Small intestine (tissue), 7 donors: ENCODE results near the gene CYP27B1. TPM values are rescaled to one million over a fixed set of nuclear protein-coding genes. Genes with fewer than 3 reads are reported as not detected.

Experiments used
- DNase-seq, 2 donors: peaks; one replicate each; pipeline versions ENCODE4 v3.0.0 to v3.0.0-alpha.2; 2013
- FAIRE-seq: peaks from 2 replicates; lab custom pipeline; 2012; peaks lifted over from hg19 to GRCh38; lab: Jason Lieb, UNC
- H3K27ac ChIP-seq, 3 donors: one replicate each; pipeline ENCODE4 v1.5.1; 2013; ENCODE audit warnings: low read length in 2 of 3, mild to moderate bottlenecking in 2 of 3, control low read depth in 1 of 3, inconsistent platforms in 1 of 3, low read depth in 1 of 3, moderate library complexity in 1 of 3
- H3K27me3 ChIP-seq, 3 donors: one replicate each; pipeline ENCODE4 v1.6.1; 2013; ENCODE audit warnings: low read length in 3 of 3, inconsistent platforms in 1 of 3; ENCODE audit not compliant: control insufficient read depth in 3 of 3, insufficient read depth in 3 of 3
- H3K36me3 ChIP-seq, 3 donors: one replicate each; pipeline ENCODE4 v1.6.1; 2013; ENCODE audit warnings: low read length in 3 of 3, inconsistent platforms in 1 of 3, low read depth in 1 of 3, mild to moderate bottlenecking in 1 of 3, moderate library complexity in 1 of 3; ENCODE audit not compliant: control insufficient read depth in 3 of 3, insufficient read depth in 2 of 3
- H3K4me1 ChIP-seq, 3 donors: one replicate each; pipeline ENCODE4 v1.6.1; 2013; ENCODE audit warnings: low read length in 2 of 3, inconsistent platforms in 1 of 3, low read depth in 1 of 3, mild to moderate bottlenecking in 1 of 3, moderate library complexity in 1 of 3; ENCODE audit not compliant: control insufficient read depth in 3 of 3, insufficient read depth in 2 of 3
- H3K4me3 ChIP-seq, 3 donors: one replicate each; pipeline ENCODE4 v1.5.1; 2013; ENCODE audit warnings: low read length in 3 of 3, control low read depth in 1 of 3, inconsistent platforms in 1 of 3, low read depth in 1 of 3, mild to moderate bottlenecking in 1 of 3, moderate library complexity in 1 of 3
- H3K9me3 ChIP-seq, 2 donors: one replicate each; pipeline ENCODE4 v1.6.1; 2013; ENCODE audit warnings: low read depth in 1 of 2, low read length in 1 of 2; ENCODE audit not compliant: control insufficient read depth in 2 of 2, insufficient read depth in 1 of 2
- WGBS, 3 donors: extraction: QIAGEN DNeasy Blood & Tissue Kit; methylation state at CpG; one replicate each; pipeline ENCODE4 v1.1.7; 2013; 5-methylcytosine and 5-hydroxymethylcytosine counted together
- polyA plus RNA-seq, 4 donors: library from polyadenylated mRNA; stranded (reverse) in 3 of 4; unstranded in 1 of 4; fragments of 200-250 nt in 3 of 4; fragments of 120-200 nt in 1 of 4; gene quantifications; one replicate each; pipeline versions ENCODE4 v1.2.1 to v1.2.3, GENCODE V29; 2013
- donor health status: healthy with polysubstance abuse.
- donor health status: control.
- donor health status: control.
- donor health status: Bipolar disorder and iron deficiency.
- donor health status: healthy.

Gene CYP27B1
- polyA plus RNA-seq, 4 donors = 0.27 to 1.7 (median 1.2) TPM

GRCh38 chr12:57767305-57767698 lies 424 bp upstream of the CYP27B1 start:
- Histone ChIP-seq H3K36me3 (peaks cover 0 to 23% (median 0%) of the 10 kb centered on the region in 3 donors), H3K9me3 (no peaks in the 10 kb centered on the region), H3K27me3 (peaks cover 3 to 45% (median 10%) of the 10 kb centered on the region in 3 donors), H3K4me3 (no peak overlapping the region), H3K27ac (no peak overlapping the region), H3K4me1 (peaks cover 2 to 40% (median 9%) of the 10 kb centered on the region in 3 donors)
- DNase-seq = no peak
- FAIRE-seq = no peak

- FAIRE-seq (no peak), DNase-seq (no peak)
- Histone ChIP-seq H3K4me1 (peaks cover 2 to 32% (median 5%) of the 10 kb centered on the region in 3 donors), H3K27me3 (peaks cover 3 to 45% (median 10%) of the 10 kb centered on the region in 3 donors), H3K9me3 (no peaks in the 10 kb centered on the region), H3K4me3 (peak overlapping the region in 2 of 3 donors; percentile 34 to 51), H3K36me3 (peaks cover 0 to 29% (median 0%) of the 10 kb centered on the region in 3 donors), H3K27ac (no peak overlapping the region)
- WGBS, 3 donors = 1 to 4% (median 3%) methylated on average over 39 to 40 of the region's 40 CpGs
These were observed 997 bp downstream of the CYP27B1 start for GRCh38 chr12:57765698-57766463.

GRCh38 chr12:57765003-57765697 lies 1.7 kb downstream of the CYP27B1 start:
- FAIRE-seq (no peak), DNase-seq (peak in 1 of 2 donors; percentile 66)
- H3K27ac ChIP-seq = no peak overlapping the region
- H3K36me3 ChIP-seq = peaks cover 0 to 24% (median 0%) of the 10 kb centered on the region in 3 donors
- H3K4me1 ChIP-seq = peaks cover 2 to 28% (median 5%) of the 10 kb centered on the region in 3 donors
- H3K9me3 ChIP-seq = no peaks in the 10 kb centered on the region
- 1% methylated on average over 57 to 60 of the region's 60 CpGs for WGBS, 3 donors
- peak overlapping the region; percentile 34 to 51 (median 43) for H3K4me3 ChIP-seq
- peaks cover 3 to 45% (median 10%) of the 10 kb centered on the region in 3 donors for H3K27me3 ChIP-seq

GRCh38 chr12:57764662-57765002 lies 2.2 kb downstream of the CYP27B1 start:
- Histone ChIP-seq H3K27me3 (peaks cover 3 to 45% (median 10%) of the 10 kb centered on the region in 3 donors), H3K27ac (no peak overlapping the region), H3K9me3 (no peaks in the 10 kb centered on the region), H3K36me3 (peaks cover 0 to 21% (median 0%) of the 10 kb centered on the region in 3 donors), H3K4me1 (peaks cover 2 to 28% (median 5%) of the 10 kb centered on the region in 3 donors), H3K4me3 (peak overlapping the region in 2 of 3 donors; percentile 34 to 51)
- FAIRE-seq = no peak
- DNase-seq = peak; percentile 49 to 60
- WGBS, 3 donors = 13 to 16% (median 15%) methylated on average over 17 of the region's 17 CpGs

- peaks cover 2 to 28% (median 5%) of the 10 kb centered on the region in 3 donors for H3K4me1 ChIP-seq
- H3K27ac ChIP-seq = no peak overlapping the region
- DNase-seq (no peak), FAIRE-seq (no peak)
- no peaks in the 10 kb centered on the region for H3K9me3 ChIP-seq
- peaks cover 3 to 45% (median 10%) of the 10 kb centered on the region in 3 donors for H3K27me3 ChIP-seq
- peaks cover 0 to 18% (median 0%) of the 10 kb centered on the region in 3 donors for H3K36me3 ChIP-seq
- 81 to 83% (median 82%) methylated on average over 6 of the region's 6 CpGs for WGBS, 3 donors
- H3K4me3 ChIP-seq = peak overlapping the region in 1 of 3 donors; percentile 51
These were observed 2.8 kb downstream of the CYP27B1 start for GRCh38 chr12:57763881-57764661.

GRCh38 chr12:57762463-57762862 lies 4.4 kb downstream of the CYP27B1 start:
- Histone ChIP-seq H3K36me3 (peaks cover 0 to 26% (median 0%) of the 10 kb centered on the region in 3 donors), H3K27ac (no peak overlapping the region), H3K27me3 (peaks cover 3 to 42% (median 10%) of the 10 kb centered on the region in 3 donors), H3K9me3 (no peaks in the 10 kb centered on the region), H3K4me3 (no peak overlapping the region), H3K4me1 (peaks cover 2 to 28% (median 5%) of the 10 kb centered on the region in 3 donors)
- 86 to 93% (median 93%) methylated on average over 2 of the region's 2 CpGs for WGBS, 3 donors
- no peak for FAIRE-seq
- DNase-seq = no peak

GRCh38 chr12:57761391-57761998 lies 5.4 kb downstream of the CYP27B1 start:
- peaks cover 2 to 21% (median 6%) of the 10 kb centered on the region in 3 donors for H3K4me1 ChIP-seq
- H3K36me3 ChIP-seq = peaks cover 0 to 28% (median 0%) of the 10 kb centered on the region in 3 donors
- H3K27ac ChIP-seq = no peak overlapping the region
- H3K9me3 ChIP-seq = no peaks in the 10 kb centered on the region
- peaks cover 0 to 32% (median 9%) of the 10 kb centered on the region in 3 donors for H3K27me3 ChIP-seq
- DNase-seq (no peak), FAIRE-seq (no peak)
- WGBS, 3 donors = 91 to 93% (median 92%) methylated on average over 4 of the region's 4 CpGs
- no peak overlapping the region for H3K4me3 ChIP-seq
